Measurements from ENCODE around the gene CLDN19. TPM values are rescaled to one million over a fixed set of nuclear protein-coding genes. Genes with fewer than 3 reads are reported as not detected.

CLDN19 gene
- total and polyA plus RNA-seq, 2 of the 8 experiments (the other 6 are each of a cell fraction or from before 2014, with no cell fraction given), result 9.7 to 17.2 TPM

- Histone ChIP-seq H3K79me2 (ENCODE audit: control insufficient read depth in 1 of 2, insufficient read depth in 2 of 2, low read length in 2 of 2) (peaks cover 6 to 28% of the 10 kb centered on the region in 2 experiments; a peak in 3 of 4 replicates), H2AK5ac (ENCODE audit: low read depth, low read length) (no peak overlapping the region), H3K4me1 (replicated peaks in 1 of 4; ENCODE audit: control insufficient read depth in 3 of 4, insufficient read depth in 4 of 4, low read length in 3 of 4) (peaks cover 0 to 6% (median 3%) of the 10 kb centered on the region in 4 experiments; a peak in 5 of 7 replicates), H3K23ac (ENCODE audit: insufficient read length) (no peak overlapping the region), H3K4ac (replicated peaks; ENCODE audit: insufficient read length, low read depth, low read length) (no peak overlapping the region), H3K36me3 (ENCODE audit: control insufficient read depth in 2 of 4, insufficient read depth in 4 of 4, low read length in 3 of 4) (no peaks in the 10 kb centered on the region), H2BK120ac (replicated peaks; ENCODE audit: low read depth, low read length) (no peak overlapping the region), H3K4me3 (ENCODE audit: extremely low read depth in 1 of 4, insufficient read depth in 2 of 4, low read depth in 3 of 4, low read length in 4 of 4) (peak overlapping the region; percentile 79 to 86 (median 82); a peak in 7 of 8 replicates), H3K18ac (ENCODE audit: extremely low read depth, low read length) (no peak overlapping the region), H4K5ac (ENCODE audit: insufficient read length, low read depth, low read length) (no peak overlapping the region), H4K91ac (replicated peaks; ENCODE audit: insufficient read length, low read length) (no peak overlapping the region), H3K9me3 (ENCODE audit: insufficient read depth in 2 of 2, low read depth in 1 of 2, low read length in 1 of 2) (no peaks in the 10 kb centered on the region), H2AFZ (ENCODE audit: low read length) (no peak overlapping the region), H2BK15ac (ENCODE audit: low read length) (no peak overlapping the region), H3K27ac (ENCODE audit: low read depth, low read length) (no peak overlapping the region), H4K8ac (ENCODE audit: extremely low read depth, insufficient read depth, low read length) (no peak overlapping the region), H2BK20ac (ENCODE audit: low read length) (no peak overlapping the region), H3K4me2 (ENCODE audit: insufficient read depth in 1 of 2, low read depth in 2 of 2, low read length in 2 of 2) (peak overlapping the region; percentile 87 to 90), H4K20me1 (replicated peaks in 1 of 2; ENCODE audit: control insufficient read depth in 1 of 2, insufficient read depth in 2 of 2, low read length in 2 of 2) (peaks cover 0 to 4% of the 10 kb centered on the region in 2 experiments), H3K23me2 (ENCODE audit: low read depth, low read length) (peaks cover 7% of the 10 kb centered on the region), H2BK12ac (ENCODE audit: low read depth, low read length) (no peak overlapping the region), H3K9ac (replicated peaks in 1 of 4; ENCODE audit: extremely low read depth in 1 of 4, low read depth in 3 of 4, low read length in 3 of 4) (0 out of 7 replicates have a peak overlapping the region, but pooled peaks of 1 of the 4 experiments have one; percentile 56), H3K56ac (replicated peaks; ENCODE audit: insufficient read length, low read depth, low read length) (no peak overlapping the region), H3K79me1 (ENCODE audit: low read depth, low read length) (no peaks in the 10 kb centered on the region), H3K14ac (ENCODE audit: insufficient read length) (no peak overlapping the region), H3K27me3 (replicated peaks in 1 of 4; ENCODE audit: control insufficient read depth in 3 of 4, extremely low read depth in 1 of 4, insufficient read depth in 3 of 4, low read length in 3 of 4) (no peaks in the 10 kb centered on the region), H2BK5ac (ENCODE audit: low read depth, low read length) (no peak overlapping the region)
- WGBS, 2 experiments (ENCODE audit: extremely low coverage in 1 of 2, insufficient coverage in 1 of 2, insufficient read length in 1 of 2, insufficient replicate concordance in 2 of 2, low coverage in 1 of 2, low lambda C conversion rate in 2 of 2, missing lambda C conversion rate in 1 of 2), result 92% methylated on average over 2 of the region's 2 CpGs; no CpG with 5 or more reads in 1 of the 2 experiments
- no peak for DNase-seq (ENCODE audit: low read depth in 1 of 2, low spot score in 2 of 2)
- FAIRE-seq, result no peak
- ChIA-PET POLR2A (ENCODE audit: partially characterized antibody) (interaction anchor here (1.0 to 1.5 kb wide), 2 partner anchors 61 to 156 kb away, joined by 3 to 4 read pairs; no protein-coding TSS in a partner anchor), CTCF (ENCODE audit: partially characterized antibody) (interaction anchor here (4.6 kb wide), 1 partner anchor 10 kb away, joined by 26 read pairs; no protein-coding TSS in a partner anchor)
- TF ChIP-seq E2F6 (IDR thresholded peaks at IDR 0.05) (no peak), MAX (IDR thresholded peaks at IDR 0.05) (no peak)
Measured at GRCh38 chr1:42768172-42768571, 28.1 kb upstream of the CLDN19 start.

All from H1 (cell line).